ENCODE data around the gene RABGAP1L.

The RABGAP1L gene

GRCh38 chr1:174761335-174761734, 602.0 kb downstream of the RABGAP1L start:
- H3K9me3 ChIP-seq (ENCODE audit: insufficient read depth, low read length) = no peaks in the 10 kb centered on the region
- no peaks in the 10 kb centered on the region for H3K27me3 ChIP-seq (ENCODE audit: low read depth, low read length)
- H3K9ac ChIP-seq (ENCODE audit: low read length) = no peak overlapping the region
- no peak overlapping the region for H3K4me2 ChIP-seq (ENCODE audit: low read length)
- no peaks in the 10 kb centered on the region for H4K20me1 ChIP-seq (ENCODE audit: insufficient read depth, low read length)
- H2AFZ ChIP-seq (ENCODE audit: low read depth, low read length) = no peak overlapping the region
- TF ChIP-seq EZH2phosphoT487 (IDR thresholded peaks at IDR 0.05; ENCODE audit: low read depth) = no peak
- no peak for TF ChIP-seq CTCF (IDR thresholded peaks at IDR 0.05; ENCODE audit: low read depth, low read length)
- H3K4me3 ChIP-seq (ENCODE audit: low read length) = no peak overlapping the region
- no peak overlapping the region for H3K27ac ChIP-seq (ENCODE audit: low read length)
- H3K79me2 ChIP-seq (ENCODE audit: low read length) = no peaks in the 10 kb centered on the region
- H3K4me1 ChIP-seq (ENCODE audit: low read length) = no peaks in the 10 kb centered on the region
- no peaks in the 10 kb centered on the region for H3K36me3 ChIP-seq (replicated peaks; ENCODE audit: low read depth, low read length)

GRCh38 chr1:174761901-174762585, 602.7 kb downstream of the RABGAP1L start:
- Histone ChIP-seq H3K4me2 (ENCODE audit: low read length) (no peak overlapping the region), H4K20me1 (ENCODE audit: insufficient read depth, low read length) (no peaks in the 10 kb centered on the region), H3K27ac (ENCODE audit: low read length) (no peak overlapping the region), H2AFZ (ENCODE audit: low read depth, low read length) (no peak overlapping the region), H3K9ac (ENCODE audit: low read length) (no peak overlapping the region), H3K79me2 (ENCODE audit: low read length) (no peaks in the 10 kb centered on the region), H3K9me3 (ENCODE audit: insufficient read depth, low read length) (no peaks in the 10 kb centered on the region), H3K4me3 (ENCODE audit: low read length) (no peak overlapping the region), H3K4me1 (ENCODE audit: low read length) (no peaks in the 10 kb centered on the region), H3K36me3 (replicated peaks; ENCODE audit: low read depth, low read length) (no peaks in the 10 kb centered on the region), H3K27me3 (ENCODE audit: low read depth, low read length) (no peaks in the 10 kb centered on the region)
- TF ChIP-seq CTCF (IDR thresholded peaks at IDR 0.05; ENCODE audit: low read depth, low read length) = no peak
- no peak for TF ChIP-seq EZH2phosphoT487 (IDR thresholded peaks at IDR 0.05; ENCODE audit: low read depth)

GRCh38 chr1:174764191-174764590, 604.9 kb downstream of the RABGAP1L start:
- H3K27me3 ChIP-seq (ENCODE audit: low read depth, low read length) = no peaks in the 10 kb centered on the region
- H2AFZ ChIP-seq (ENCODE audit: low read depth, low read length) = no peak overlapping the region
- H3K27ac ChIP-seq (ENCODE audit: low read length) = no peak overlapping the region
- no peaks in the 10 kb centered on the region for H3K9me3 ChIP-seq (ENCODE audit: insufficient read depth, low read length)
- H3K79me2 ChIP-seq (ENCODE audit: low read length) = no peaks in the 10 kb centered on the region
- no peak overlapping the region for H3K4me2 ChIP-seq (ENCODE audit: low read length)
- H3K4me3 ChIP-seq (ENCODE audit: low read length) = no peak overlapping the region
- peaks cover 8% of the 10 kb centered on the region for H3K4me1 ChIP-seq (ENCODE audit: low read length)
- no peaks in the 10 kb centered on the region for H3K36me3 ChIP-seq (replicated peaks; ENCODE audit: low read depth, low read length)
- H4K20me1 ChIP-seq (ENCODE audit: insufficient read depth, low read length) = no peaks in the 10 kb centered on the region
- H3K9ac ChIP-seq (ENCODE audit: low read length) = no peak overlapping the region
- TF ChIP-seq EZH2phosphoT487 (IDR thresholded peaks at IDR 0.05; ENCODE audit: low read depth) (no peak), CTCF (IDR thresholded peaks at IDR 0.05; ENCODE audit: low read depth, low read length) (no peak)

- Histone ChIP-seq H3K4me2 (ENCODE audit: low read length) (no peak overlapping the region), H3K27ac (ENCODE audit: low read length) (no peak overlapping the region), H3K9me3 (ENCODE audit: insufficient read depth, low read length) (no peaks in the 10 kb centered on the region), H3K4me3 (ENCODE audit: low read length) (no peak overlapping the region), H2AFZ (ENCODE audit: low read depth, low read length) (no peak overlapping the region), H3K4me1 (ENCODE audit: low read length) (peaks cover 15% of the 10 kb centered on the region), H3K79me2 (ENCODE audit: low read length) (no peaks in the 10 kb centered on the region), H4K20me1 (ENCODE audit: insufficient read depth, low read length) (no peaks in the 10 kb centered on the region), H3K36me3 (replicated peaks; ENCODE audit: low read depth, low read length) (no peaks in the 10 kb centered on the region), H3K9ac (ENCODE audit: low read length) (no peak overlapping the region), H3K27me3 (ENCODE audit: low read depth, low read length) (no peaks in the 10 kb centered on the region)
- TF ChIP-seq EZH2phosphoT487 (IDR thresholded peaks at IDR 0.05; ENCODE audit: low read depth) (no peak), CTCF (IDR thresholded peaks at IDR 0.05; ENCODE audit: low read depth, low read length) (no peak)
Measured at GRCh38 chr1:174766727-174767126, 607.4 kb downstream of the RABGAP1L start.
